Activated T-cell treated with anti-CD3 and anti-CD28 coated beads, Interleukin-2, amount 50 U/mL, for 72 hours (primary cell): ENCODE measurements around the gene ATXN10. TPM values are rescaled to one million over a fixed set of nuclear protein-coding genes. Genes with fewer than 3 reads are reported as not detected.
A peak's percentile ranks its signal among the peaks of the same experiment; 100 is the strongest.
"Not testable (repeated sequence)": the region's sequence is repeated elsewhere in the genome, so short reads cannot be mapped to it uniquely, and the experiment has no call there.

Experiments used
- ATAC-seq, 2 donors: fragments of 150-1000 bp; cut with Tn5 transposase; replicated peaks in 1 of 2; 2 replicates each; pipeline ENCODE4 v1.10.0; 2021; ENCODE audit warnings: moderate library complexity in 2 of 2, mild to moderate bottlenecking in 1 of 2
- DNase-seq, 2 donors: peaks; one replicate each; pipeline ENCODE4 v3.0.0; 2021 to 2022; ENCODE audit warnings: mixed read lengths in 1 of 2
- H3K27ac Mint-ChIP-seq: one replicate; pipeline ENCODE4 v1.8.0; 2022; ENCODE audit warnings: mild to moderate bottlenecking, moderate library complexity, mixed read lengths
- H3K27me3 Mint-ChIP-seq: one replicate; pipeline ENCODE4 v1.8.0; 2022; ENCODE audit warnings: low read depth, mixed read lengths
- H3K36me3 Mint-ChIP-seq, 2 donors: one replicate each; pipeline ENCODE4 v1.8.0; 2022; ENCODE audit warnings: mixed read lengths in 2 of 2, mild to moderate bottlenecking in 1 of 2; ENCODE audit not compliant: insufficient read depth in 2 of 2
- H3K4me1 Mint-ChIP-seq: one replicate; pipeline ENCODE4 v1.8.0; 2022; ENCODE audit warnings: low read depth, mixed read lengths
- H3K4me3 Mint-ChIP-seq, 2 donors: one replicate each; pipeline ENCODE4 v1.8.0; 2022; ENCODE audit warnings: mild to moderate bottlenecking in 2 of 2, mixed read lengths in 2 of 2, moderate library complexity in 2 of 2
- H3K9me3 Mint-ChIP-seq, 2 donors: one replicate each; pipeline ENCODE4 v1.8.0; 2022; ENCODE audit warnings: mixed read lengths in 2 of 2
- total RNA-seq, 2 donors: library from RNA; stranded (reverse); gene quantifications; one replicate each; pipeline ENCODE4 v1.2.3, GENCODE V29; 2022

The ATXN10 gene
- total RNA-seq = 10 to 100 TPM; 88.7 to 93.9 TPM

GRCh38 chr22:45671783-45672563 lies at the start of gene ATXN10:
ATXN10 (plus strand) TSS chr22:45671834; CDS start chr22:45672064, 230 bp downstream.
- Mint-ChIP-seq H3K36me3 (peaks cover 0 to 8% of the 10 kb centered on the region in 2 donors), H3K27me3 (peaks cover 7% of the 10 kb centered on the region), H3K27ac (peak within 1 kb of the TSS; percentile 93), H3K9me3 (no peaks in the 10 kb centered on the region), H3K4me1 (peaks cover 39% of the 10 kb centered on the region), H3K4me3 (peak within 1 kb of the TSS; percentile 93)
- ATAC-seq (peak; percentile 82 to 86), DNase-seq (peak; percentile 73 to 76)

- Mint-ChIP-seq H3K9me3 (peaks cover 0 to 1% of the 10 kb centered on the region in 2 donors), H3K27ac (no peak overlapping the region), H3K27me3 (no peaks in the 10 kb centered on the region), H3K4me1 (peaks cover 11% of the 10 kb centered on the region), H3K4me3 (no peak overlapping the region), H3K36me3 (peaks cover 0 to 3% of the 10 kb centered on the region in 2 donors)
- no peak for ATAC-seq
- DNase-seq = no peak
These were observed 49.6 kb upstream of the ATXN10 start for GRCh38 chr22:45621836-45622600.

GRCh38 chr22:45623464-45624145 lies 48.0 kb upstream of the ATXN10 start:
- H3K27me3 Mint-ChIP-seq, H3K36me3 Mint-ChIP-seq, H3K4me3 Mint-ChIP-seq, H3K27ac Mint-ChIP-seq, DNase-seq, ATAC-seq, H3K9me3 Mint-ChIP-seq, H3K4me1 Mint-ChIP-seq: not testable (repeated sequence)

- DNase-seq = no peak
- no peaks in the 10 kb centered on the region for H3K4me1 Mint-ChIP-seq
- H3K27me3 Mint-ChIP-seq = peaks cover 7% of the 10 kb centered on the region
- no peak overlapping the region for H3K4me3 Mint-ChIP-seq
- no peaks in the 10 kb centered on the region for H3K36me3 Mint-ChIP-seq
- ATAC-seq = no peak
- H3K9me3 Mint-ChIP-seq = peaks cover 0 to 1% of the 10 kb centered on the region in 2 donors
- no peak overlapping the region for H3K27ac Mint-ChIP-seq
These were observed 45.4 kb upstream of the ATXN10 start for GRCh38 chr22:45626198-45626651.

GRCh38 chr22:45627489-45628233 lies 44.0 kb upstream of the ATXN10 start:
- Mint-ChIP-seq H3K27me3 (peaks cover 21% of the 10 kb centered on the region), H3K4me1 (no peaks in the 10 kb centered on the region), H3K27ac (no peak overlapping the region), H3K36me3 (no peaks in the 10 kb centered on the region), H3K9me3 (peaks cover 0 to 1% of the 10 kb centered on the region in 2 donors), H3K4me3 (no peak overlapping the region)
- ATAC-seq (no peak), DNase-seq (no peak)

GRCh38 chr22:45628515-45628914 lies 43.1 kb upstream of the ATXN10 start:
- Mint-ChIP-seq H3K4me1 (no peaks in the 10 kb centered on the region), H3K36me3 (no peaks in the 10 kb centered on the region), H3K27ac (no peak overlapping the region), H3K27me3 (peaks cover 22% of the 10 kb centered on the region), H3K4me3 (no peak overlapping the region), H3K9me3 (no peaks in the 10 kb centered on the region)
- no peak for ATAC-seq
- DNase-seq = no peak

- peak in 1 of 2 donors; percentile 48 for ATAC-seq
- no peaks in the 10 kb centered on the region for H3K9me3 Mint-ChIP-seq
- H3K36me3 Mint-ChIP-seq = no peaks in the 10 kb centered on the region
- H3K4me3 Mint-ChIP-seq = no peak overlapping the region
- no peak for DNase-seq
- H3K4me1 Mint-ChIP-seq = no peaks in the 10 kb centered on the region
- H3K27me3 Mint-ChIP-seq = peaks cover 22% of the 10 kb centered on the region
- H3K27ac Mint-ChIP-seq = no peak overlapping the region
These were observed 42.1 kb upstream of the ATXN10 start for GRCh38 chr22:45629469-45630089.

GRCh38 chr22:45630436-45630835 lies 41.2 kb upstream of the ATXN10 start:
- Mint-ChIP-seq H3K36me3 (no peaks in the 10 kb centered on the region), H3K27ac (no peak overlapping the region), H3K9me3 (no peaks in the 10 kb centered on the region), H3K4me1 (no peaks in the 10 kb centered on the region), H3K4me3 (no peak overlapping the region), H3K27me3 (peaks cover 22% of the 10 kb centered on the region)
- DNase-seq = no peak
- no peak for ATAC-seq

- DNase-seq = no peak
- Mint-ChIP-seq H3K36me3 (no peaks in the 10 kb centered on the region), H3K4me1 (no peaks in the 10 kb centered on the region), H3K9me3 (no peaks in the 10 kb centered on the region), H3K4me3 (no peak overlapping the region), H3K27me3 (peaks cover 22% of the 10 kb centered on the region), H3K27ac (no peak overlapping the region)
- ATAC-seq = no peak
These were observed 40.3 kb upstream of the ATXN10 start for GRCh38 chr22:45631140-45631840.

GRCh38 chr22:45631841-45632238 lies 39.8 kb upstream of the ATXN10 start:
- no peak for DNase-seq
- ATAC-seq = no peak
- H3K27me3 Mint-ChIP-seq = peaks cover 26% of the 10 kb centered on the region
- no peaks in the 10 kb centered on the region for H3K4me1 Mint-ChIP-seq
- H3K4me3 Mint-ChIP-seq = no peak overlapping the region
- H3K27ac Mint-ChIP-seq = no peak overlapping the region
- no peaks in the 10 kb centered on the region for H3K36me3 Mint-ChIP-seq
- no peaks in the 10 kb centered on the region for H3K9me3 Mint-ChIP-seq

- Mint-ChIP-seq H3K27me3 (peaks cover 29% of the 10 kb centered on the region), H3K36me3 (no peaks in the 10 kb centered on the region), H3K27ac (no peak overlapping the region), H3K4me1 (no peaks in the 10 kb centered on the region), H3K4me3 (no peak overlapping the region), H3K9me3 (no peaks in the 10 kb centered on the region)
- no peak for DNase-seq
- ATAC-seq = no peak
These were observed 38.7 kb upstream of the ATXN10 start for GRCh38 chr22:45632791-45633515.
